GM18909 (cell line): Measurements from ENCODE around the gene OSMR.

Experiments used
- ATAC-seq: cut with Tn5 transposase; IDR thresholded peaks from one replicate; pipeline ENCODE4 v1.9.1; 2021; ENCODE audit warnings: mild to moderate bottlenecking; ENCODE audit not compliant: unreplicated experiment, poor library complexity

OSMR gene

GRCh38 chr5:38845526-38846378, at the start of gene OSMR:
TSS of gene OSMR (plus strand) at chr5:38846012. CDS start at chr5:38869045, 23,033 bp downstream.
- no peak for ATAC-seq

- ATAC-seq, result no peak
Observed at GRCh38 chr5:38796742-38797108, 49.1 kb upstream of the OSMR start.

- no peak for ATAC-seq
Observed at GRCh38 chr5:38797838-38798237, 48.0 kb upstream of the OSMR start.

GRCh38 chr5:38799556-38800377, 46.0 kb upstream of the OSMR start:
- no peak for ATAC-seq

- no peak for ATAC-seq
Observed at GRCh38 chr5:38800515-38800914, 45.3 kb upstream of the OSMR start.

- ATAC-seq, result no peak
Observed at GRCh38 chr5:38802125-38802524, 43.7 kb upstream of the OSMR start.

GRCh38 chr5:38803246-38803645, 42.6 kb upstream of the OSMR start:
- ATAC-seq, result no peak

- no peak for ATAC-seq
Observed at GRCh38 chr5:38806775-38807258, 39.0 kb upstream of the OSMR start.

GRCh38 chr5:38807570-38808483, 38.0 kb upstream of the OSMR start:
- no peak for ATAC-seq

- ATAC-seq, result no peak
Observed at GRCh38 chr5:38808666-38809343, 37.0 kb upstream of the OSMR start.

- no peak for ATAC-seq
Observed at GRCh38 chr5:38809388-38810359, 36.1 kb upstream of the OSMR start.

- ATAC-seq, result no peak
Observed at GRCh38 chr5:38814879-38815278, 30.9 kb upstream of the OSMR start.

GRCh38 chr5:38816083-38817030, 29.5 kb upstream of the OSMR start:
- ATAC-seq, result no peak

GRCh38 chr5:38821679-38822078, 24.1 kb upstream of the OSMR start:
- no peak for ATAC-seq

- no peak for ATAC-seq
Observed at GRCh38 chr5:38823503-38823902, 22.3 kb upstream of the OSMR start.

- no peak for ATAC-seq
Observed at GRCh38 chr5:38824821-38825220, 21.0 kb upstream of the OSMR start.

GRCh38 chr5:38825494-38825893, 20.3 kb upstream of the OSMR start:
- ATAC-seq, result no peak

- ATAC-seq, result no peak
Observed at GRCh38 chr5:38827525-38827924, 18.3 kb upstream of the OSMR start.
